GM06990 (cell line): Measurements from ENCODE around the gene TNRC6C.

Experiments
- DNase-seq: peaks from one replicate; pipeline ENCODE4 v3.0.0-alpha.2; 2011; ENCODE audit not compliant: insufficient read length; ENCODE audit errors: extremely low read depth
- H3K27me3 ChIP-seq: replicated peaks from 2 replicates; pipeline ENCODE4 v1.6.0; 2011; ENCODE audit warnings: low read length; ENCODE audit not compliant: control insufficient read depth, insufficient read depth
- H3K36me3 ChIP-seq: 2 replicates; pipeline ENCODE4 v1.5.1; 2011; ENCODE audit warnings: low read length; ENCODE audit not compliant: control insufficient read depth, insufficient read depth
- H3K4me3 ChIP-seq: replicated peaks from 2 replicates; pipeline ENCODE4 v1.5.1; 2011; ENCODE audit warnings: low read depth, mild to moderate bottlenecking, control low read depth, low read length
- TF ChIP-seq, protein P1 (sequence below): IDR thresholded peaks from 2 replicates; pipeline ENCODE4 v1.5.1; 2011; ENCODE audit warnings: low read length, control low read depth, mild to moderate bottlenecking, inconsistent platforms; ENCODE audit not compliant: insufficient read depth, poor library complexity, severe bottlenecking

TNRC6C gene

DNA sequence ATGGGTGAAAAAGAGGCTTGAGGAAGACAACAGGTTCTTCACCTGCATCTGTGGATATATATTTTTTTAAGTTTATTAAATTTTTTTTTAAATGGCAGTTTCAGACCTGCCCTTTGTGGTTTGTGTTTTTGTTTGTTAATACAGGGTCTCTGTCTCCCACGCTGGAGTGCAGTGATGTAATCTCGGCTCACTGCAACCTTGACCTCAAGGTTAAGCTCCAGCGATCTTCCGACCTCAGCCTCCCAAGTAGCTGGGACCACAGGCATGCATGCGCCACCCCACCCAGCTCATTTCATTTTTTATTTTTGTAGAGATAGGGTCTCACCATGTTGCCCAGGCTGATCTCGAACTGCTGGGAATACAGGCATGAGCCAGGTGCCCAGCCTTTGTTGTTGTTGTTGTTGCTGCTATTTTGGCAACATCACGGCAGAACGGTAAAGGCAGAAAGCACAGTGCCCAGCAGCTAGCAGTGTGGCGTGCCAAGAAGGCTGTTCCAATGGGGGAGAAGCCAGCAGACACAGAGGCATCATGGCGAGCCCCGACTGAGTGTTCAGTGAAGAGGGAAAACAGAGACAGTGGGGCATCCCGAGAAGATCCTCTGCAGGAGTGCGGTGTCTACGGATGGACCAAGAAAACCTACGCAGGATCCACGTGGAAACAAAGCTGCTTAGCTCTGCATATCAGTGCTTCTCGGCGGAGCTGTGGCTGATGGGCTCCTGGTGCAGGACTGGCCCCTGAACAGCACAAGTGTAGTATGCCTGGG is 150.4 kb downstream of the TNRC6C start:
- TF ChIP-seq, protein P1, sequence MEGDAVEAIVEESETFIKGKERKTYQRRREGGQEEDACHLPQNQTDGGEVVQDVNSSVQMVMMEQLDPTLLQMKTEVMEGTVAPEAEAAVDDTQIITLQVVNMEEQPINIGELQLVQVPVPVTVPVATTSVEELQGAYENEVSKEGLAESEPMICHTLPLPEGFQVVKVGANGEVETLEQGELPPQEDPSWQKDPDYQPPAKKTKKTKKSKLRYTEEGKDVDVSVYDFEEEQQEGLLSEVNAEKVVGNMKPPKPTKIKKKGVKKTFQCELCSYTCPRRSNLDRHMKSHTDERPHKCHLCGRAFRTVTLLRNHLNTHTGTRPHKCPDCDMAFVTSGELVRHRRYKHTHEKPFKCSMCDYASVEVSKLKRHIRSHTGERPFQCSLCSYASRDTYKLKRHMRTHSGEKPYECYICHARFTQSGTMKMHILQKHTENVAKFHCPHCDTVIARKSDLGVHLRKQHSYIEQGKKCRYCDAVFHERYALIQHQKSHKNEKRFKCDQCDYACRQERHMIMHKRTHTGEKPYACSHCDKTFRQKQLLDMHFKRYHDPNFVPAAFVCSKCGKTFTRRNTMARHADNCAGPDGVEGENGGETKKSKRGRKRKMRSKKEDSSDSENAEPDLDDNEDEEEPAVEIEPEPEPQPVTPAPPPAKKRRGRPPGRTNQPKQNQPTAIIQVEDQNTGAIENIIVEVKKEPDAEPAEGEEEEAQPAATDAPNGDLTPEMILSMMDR, result no peak

DNA sequence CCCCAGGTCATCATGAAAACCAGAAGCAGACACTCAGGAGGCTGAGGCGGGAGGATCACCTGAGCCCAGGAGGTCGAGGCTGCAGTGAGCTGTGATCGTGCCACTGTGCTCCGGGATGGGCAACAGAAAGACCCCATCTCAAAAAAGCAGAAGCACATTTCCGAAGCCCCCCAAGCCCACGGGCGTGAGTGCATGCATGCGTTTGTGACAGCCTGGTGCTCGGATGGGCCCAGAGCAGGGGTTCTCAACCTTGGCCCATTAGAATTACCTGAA is 150.9 kb downstream of the TNRC6C start:
- no peak for DNase-seq
- H3K4me3 ChIP-seq, result no peak overlapping the region
- TF ChIP-seq, protein P1, result no peak
- peaks cover 38% of the 10 kb centered on the region for H3K36me3 ChIP-seq
- no peaks in the 10 kb centered on the region for H3K27me3 ChIP-seq

More for the DNA sequence above, 150.4 kb downstream of the TNRC6C start:
- no peak overlapping the region for H3K4me3 ChIP-seq
- H3K36me3 ChIP-seq, result peaks cover 38% of the 10 kb centered on the region
- H3K27me3 ChIP-seq, result no peaks in the 10 kb centered on the region
- no peak for DNase-seq

DNA sequence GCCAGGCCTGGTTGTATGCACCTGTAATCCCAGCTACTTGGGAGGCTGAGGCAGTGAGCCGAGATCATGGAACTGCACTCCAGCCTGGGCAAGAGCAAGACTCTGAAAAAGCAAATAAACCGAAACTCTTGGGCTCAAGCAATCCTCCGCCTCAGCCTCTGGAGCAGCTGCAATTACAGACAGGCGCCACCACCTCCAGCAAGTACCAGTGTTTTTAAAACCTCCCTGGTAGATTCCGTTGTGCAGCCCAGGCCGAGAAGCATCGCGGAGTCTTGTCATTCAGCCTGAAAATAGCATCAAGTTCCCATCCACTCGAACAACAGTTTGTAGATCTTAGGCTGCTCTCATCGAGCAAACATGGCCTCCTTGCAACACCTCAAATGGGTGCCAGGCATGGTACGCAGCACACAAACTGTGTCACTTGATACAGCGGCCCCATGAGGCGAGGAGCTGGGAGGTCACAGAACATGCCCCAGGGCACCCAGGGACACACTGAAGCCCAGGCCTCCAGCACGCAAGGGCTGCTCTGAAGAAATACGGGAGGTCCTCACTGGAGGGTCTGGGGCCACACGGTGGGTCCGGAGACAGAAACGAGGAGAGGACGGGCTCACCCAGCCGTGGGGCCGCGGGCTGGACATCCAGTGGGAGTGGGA is 152.0 kb downstream of the TNRC6C start:
- TF ChIP-seq, protein P1, result no peak
- H3K4me3 ChIP-seq, result no peak overlapping the region

DNA sequence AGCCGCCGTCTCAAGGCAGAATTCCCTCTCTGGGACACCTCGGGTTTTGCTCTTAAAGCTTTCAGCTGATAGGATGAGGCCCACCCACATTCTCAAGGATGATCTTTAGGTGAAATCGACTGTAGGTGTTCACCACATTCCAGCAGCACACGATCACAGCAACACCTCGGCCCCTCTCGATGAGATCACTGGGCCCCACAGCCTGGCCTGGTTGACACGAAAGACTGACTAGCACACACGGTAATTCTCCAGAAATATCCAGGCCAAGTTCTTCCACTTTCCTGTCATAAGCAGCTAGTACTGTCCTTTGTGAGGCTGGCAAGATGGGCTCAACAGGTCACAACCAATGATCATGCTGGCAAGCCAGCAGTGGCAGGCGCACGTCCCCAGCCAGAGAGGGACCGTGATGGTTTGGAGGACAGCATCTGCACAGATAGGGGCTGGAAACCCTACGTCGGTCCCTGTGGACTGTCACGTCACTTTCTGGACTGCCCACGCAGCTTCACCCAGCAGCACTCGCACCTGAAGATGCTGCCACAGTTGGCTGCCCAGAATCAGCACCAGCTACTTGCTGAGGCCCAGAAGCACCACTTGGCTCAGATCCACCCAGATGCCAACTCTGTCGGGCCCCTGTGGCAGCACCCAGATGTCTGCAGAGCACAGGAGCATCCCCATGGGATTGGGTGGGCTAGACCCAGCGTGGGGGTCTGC is 152.7 kb downstream of the TNRC6C start:
- Histone ChIP-seq H3K27me3 (no peaks in the 10 kb centered on the region), H3K4me3 (no peak overlapping the region), H3K36me3 (peaks cover 46% of the 10 kb centered on the region)
- TF ChIP-seq, protein P1, result no peak
- no peak for DNase-seq

More for the DNA sequence above, 152.0 kb downstream of the TNRC6C start:
- Histone ChIP-seq H3K27me3 (no peaks in the 10 kb centered on the region), H3K36me3 (peaks cover 46% of the 10 kb centered on the region)
- no peak for DNase-seq

DNA sequence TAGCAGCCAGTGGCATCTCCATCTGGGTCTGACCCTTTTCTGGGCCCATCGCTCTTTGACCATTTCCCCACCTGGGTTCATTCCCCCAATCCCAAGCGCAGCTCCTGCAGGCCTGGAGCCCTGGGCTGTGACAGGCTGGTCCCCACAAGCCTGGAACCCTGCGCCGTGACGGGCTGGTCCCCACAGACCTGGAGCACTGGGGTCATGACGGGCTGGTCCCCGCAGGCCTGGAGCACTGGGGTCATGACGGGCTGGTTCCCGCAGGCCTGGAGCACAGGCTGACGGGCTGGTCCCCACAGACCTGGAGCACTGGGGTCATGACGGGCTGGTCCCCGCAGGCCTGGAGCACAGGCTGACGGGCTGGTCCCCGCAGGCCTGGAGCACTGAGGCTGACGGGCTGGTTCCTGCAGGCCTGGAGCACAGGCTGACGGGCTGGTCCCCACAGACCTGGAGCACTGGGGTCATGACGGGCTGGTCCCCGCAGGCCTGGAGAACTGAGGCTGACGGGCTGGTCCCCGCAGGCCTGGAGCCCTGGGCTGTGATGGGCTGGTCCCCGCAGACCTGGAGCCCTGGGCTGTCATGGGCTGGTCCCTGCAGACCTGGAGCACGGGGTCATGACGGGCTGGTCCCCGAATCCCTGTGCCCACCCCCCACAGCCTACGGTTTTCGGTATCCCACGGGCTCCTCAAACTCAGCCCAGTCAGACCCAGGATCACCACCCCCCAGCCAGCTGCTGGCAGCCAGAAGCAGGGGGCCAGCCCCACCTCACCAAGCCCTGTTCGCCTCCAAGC is 153.4 kb downstream of the TNRC6C start:
- Histone ChIP-seq H3K36me3 (peaks cover 46% of the 10 kb centered on the region), H3K4me3 (no peak overlapping the region), H3K27me3 (no peaks in the 10 kb centered on the region)
- TF ChIP-seq, protein P1, result no peak
- DNase-seq, result no peak
